Suprapubic skin (tissue), 4 donors: ENCODE results near the gene FOXB1.

Source experiments
- POLR2A ChIP-seq, 2 donors: fragments of 450-650 bp; IDR thresholded peaks; one replicate each; pipeline ENCODE4 v1.6.1; 2017; ENCODE audit warnings: antibody characterized with exemption in 2 of 2, mild to moderate bottlenecking in 2 of 2, moderate library complexity in 2 of 2
- POLR2AphosphoS5 ChIP-seq, 3 donors: sonication (generic); formaldehyde crosslinking; IDR thresholded peaks; one replicate each; pipeline ENCODE4 v1.6.1; 2017; ENCODE audit warnings: antibody characterized with exemption in 3 of 3
- TF ChIP-seq, protein P1 (sequence below), 2 donors: fragments of 200-600 bp in 1 of 2; fragments of 450-650 bp in 1 of 2; sonication (generic) in 1 of 2; IDR thresholded peaks; one replicate each; pipeline ENCODE4 v1.5.1; 2016 to 2019; ENCODE audit warnings: antibody characterized with exemption in 2 of 2, mild to moderate bottlenecking in 1 of 2, moderate library complexity in 1 of 2

DNA sequence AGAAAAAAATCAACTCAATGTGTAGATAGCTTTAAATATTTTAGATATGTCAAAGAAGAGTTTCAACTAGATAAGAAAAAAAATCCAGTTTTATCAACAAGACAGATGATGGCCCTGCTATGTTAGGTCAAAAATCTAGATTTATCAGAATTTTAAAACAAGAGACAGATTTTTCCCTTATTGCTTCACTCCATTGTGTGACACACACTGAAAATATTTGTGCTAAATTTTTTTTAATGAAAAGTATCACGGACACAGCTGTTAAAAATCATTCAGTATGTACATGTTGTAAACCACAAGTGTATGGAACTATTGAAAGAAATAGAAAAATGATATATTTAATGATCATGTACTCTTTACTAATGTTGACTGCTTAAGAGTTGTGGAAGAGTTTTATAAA is 43.6 kb downstream of the FOXB1 start:
- TF ChIP-seq, protein P1, sequence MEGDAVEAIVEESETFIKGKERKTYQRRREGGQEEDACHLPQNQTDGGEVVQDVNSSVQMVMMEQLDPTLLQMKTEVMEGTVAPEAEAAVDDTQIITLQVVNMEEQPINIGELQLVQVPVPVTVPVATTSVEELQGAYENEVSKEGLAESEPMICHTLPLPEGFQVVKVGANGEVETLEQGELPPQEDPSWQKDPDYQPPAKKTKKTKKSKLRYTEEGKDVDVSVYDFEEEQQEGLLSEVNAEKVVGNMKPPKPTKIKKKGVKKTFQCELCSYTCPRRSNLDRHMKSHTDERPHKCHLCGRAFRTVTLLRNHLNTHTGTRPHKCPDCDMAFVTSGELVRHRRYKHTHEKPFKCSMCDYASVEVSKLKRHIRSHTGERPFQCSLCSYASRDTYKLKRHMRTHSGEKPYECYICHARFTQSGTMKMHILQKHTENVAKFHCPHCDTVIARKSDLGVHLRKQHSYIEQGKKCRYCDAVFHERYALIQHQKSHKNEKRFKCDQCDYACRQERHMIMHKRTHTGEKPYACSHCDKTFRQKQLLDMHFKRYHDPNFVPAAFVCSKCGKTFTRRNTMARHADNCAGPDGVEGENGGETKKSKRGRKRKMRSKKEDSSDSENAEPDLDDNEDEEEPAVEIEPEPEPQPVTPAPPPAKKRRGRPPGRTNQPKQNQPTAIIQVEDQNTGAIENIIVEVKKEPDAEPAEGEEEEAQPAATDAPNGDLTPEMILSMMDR (IDR thresholded peaks at IDR 0.05), result no peak
- TF ChIP-seq POLR2A (IDR thresholded peaks at IDR 0.05) (no peak), POLR2AphosphoS5 (IDR thresholded peaks at IDR 0.05) (no peak)
